Body of pancreas (tissue), 4 donors: ENCODE data around the gene PCDHGA7. TPM values are rescaled to one million over a fixed set of nuclear protein-coding genes. Genes with fewer than 3 reads are reported as not detected.
"Not testable (repeated sequence)": the region's sequence is repeated elsewhere in the genome, so short reads cannot be mapped to it uniquely, and the experiment has no call there.

Experiments used
- ATAC-seq: fragments of 150-250 bp; one replicate; pipeline ENCODE4 v1.9.1; 2016
- DNase-seq, 4 donors: peaks; one replicate each; pipeline ENCODE4 v3.0.0-alpha.2; 2019
- H3K27ac ChIP-seq, 4 donors: fragments of 200-600 bp; sonication (generic); 1 replicate in 3 of 4; 2 replicates in 1 of 4; pipeline versions ENCODE4 v1.5.1 to v1.6.1; 2016 to 2019; ENCODE audit warnings: mild to moderate bottlenecking in 1 of 4, mixed read lengths in 1 of 4, moderate library complexity in 1 of 4
- H3K27me3 ChIP-seq, 2 donors: fragments of 200-600 bp; sonication (generic); one replicate each; pipeline ENCODE4 v1.6.0; 2016; ENCODE audit warnings: mild to moderate bottlenecking in 1 of 2
- H3K36me3 ChIP-seq, 2 donors: fragments of 200-600 bp; sonication (generic); replicated peaks in 1 of 2; 2 replicates each; pipeline ENCODE4 v1.5.1; 2016; ENCODE audit warnings: low read depth in 2 of 2; ENCODE audit not compliant: insufficient read depth in 1 of 2
- H3K4me1 ChIP-seq: fragments of 200-600 bp; sonication (generic); one replicate; pipeline ENCODE4 v1.6.0; 2016
- H3K4me3 ChIP-seq, 2 donors: fragments of 200-600 bp; sonication (generic); 1 replicate in 1 of 2; 2 replicates in 1 of 2; pipeline ENCODE4 v1.5.1; 2016 to 2019
- H3K9me3 ChIP-seq, 3 donors: fragments of 200-600 bp; sonication (generic); 1 replicate in 2 of 3; 2 replicates in 1 of 3; pipeline ENCODE4 v1.5.1; 2016
- CTCF ChIP-seq, 7 experiments: fragments of 450-650 bp in 4 of 7; fragments of 200-600 bp in 3 of 7; sonication (generic) in 3 of 7; IDR thresholded peaks; one replicate each; pipeline ENCODE4 v1.5.1; 2016 to 2019; ENCODE audit warnings: antibody characterized with exemption in 7 of 7
- POLR2A ChIP-seq, 3 donors: fragments of 450-650 bp; IDR thresholded peaks; one replicate each; pipeline ENCODE4 v1.6.1; 2016; ENCODE audit warnings: antibody characterized with exemption in 3 of 3, mild to moderate bottlenecking in 2 of 3
- WGBS, 2 donors: methylation state at CpG; one replicate each; pipeline ENCODE4 v1.1.5; 2017; 5-methylcytosine and 5-hydroxymethylcytosine counted together
- intact Hi-C: fragments of 100-400 bp; cut with DNase I; formaldehyde crosslinking; loops from one replicate; pipeline ENCODE4 v1.15.1; 2023
- total RNA-seq, 2 donors: library from RNA; depleted of rRNA; stranded (reverse); fragments of >200 nt; gene quantifications; one replicate each; pipeline ENCODE4 v1.1.0, GENCODE V29; 2016

The PCDHGA7 gene
- total RNA-seq, 2 donors from 2014 or later, result 5.2 to 7.6 TPM

DNA sequence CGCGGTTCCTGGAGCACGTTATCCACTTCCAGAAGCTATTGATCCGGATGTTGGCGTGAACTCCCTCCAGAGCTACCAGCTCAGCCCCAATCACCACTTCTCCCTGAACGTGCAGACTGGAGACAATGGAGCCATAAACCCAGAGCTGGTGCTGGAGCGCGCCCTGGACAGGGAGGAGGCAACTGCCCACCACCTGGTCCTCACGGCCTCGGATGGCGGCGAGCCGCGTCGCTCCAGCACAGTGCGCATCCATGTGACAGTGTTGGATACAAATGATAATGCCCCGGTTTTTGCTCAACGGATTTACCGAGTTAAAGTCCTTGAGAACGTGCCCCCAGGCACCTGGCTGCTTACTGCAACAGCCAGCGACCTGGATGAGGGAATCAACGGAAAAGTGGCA, 20.8 kb downstream of the PCDHGA7 start:
- Histone ChIP-seq H3K27me3 (no peaks in the 10 kb centered on the region), H3K9me3 (peaks cover 0 to 71% (median 10%) of the 10 kb centered on the region in 3 donors), H3K27ac (no peak overlapping the region), H3K4me3 (no peak overlapping the region), H3K4me1 (no peaks in the 10 kb centered on the region), H3K36me3 (no peaks in the 10 kb centered on the region)
- WGBS, 2 donors, result 23% methylated on average over 17 to 22 of the region's 22 CpGs
- DNase-seq, result no peak
- TF ChIP-seq POLR2A (IDR thresholded peaks at IDR 0.05), result no peak
- intact Hi-C loops, result no loop called here
- no peak for ATAC-seq

GRCh38 chr5:141407790-141408505, 25.4 kb downstream of the PCDHGA7 start, which contains the start of gene PCDHGB6:
PCDHGB6 (plus strand) TSS chr5:141408021; CDS start chr5:141408203, 182 bp downstream.
- H3K9me3 ChIP-seq, result peaks cover 0 to 77% (median 11%) of the 10 kb centered on the region in 3 donors
- H3K27ac ChIP-seq, H3K4me1 ChIP-seq, H3K4me3 ChIP-seq, intact Hi-C loops, H3K27me3 ChIP-seq, H3K36me3 ChIP-seq: not testable (repeated sequence)
- 9 to 17% methylated on average over 31 to 49 of the region's 51 CpGs for WGBS, 2 donors
- peak in 5 of 7 experiments; percentile 37 to 55 (median 45) for TF ChIP-seq CTCF (IDR thresholded peaks at IDR 0.05)
- peak; percentile 73 for ATAC-seq
- DNase-seq, result peak; percentile 27 to 56 (median 34)

GRCh38 chr5:141409598-141410306, 27.2 kb downstream of the PCDHGA7 start:
- Histone ChIP-seq H3K9me3 (peaks cover 0 to 77% (median 9%) of the 10 kb centered on the region in 3 donors), H3K4me1 (no peaks in the 10 kb centered on the region), H3K4me3 (no peak overlapping the region), H3K27me3 (no peaks in the 10 kb centered on the region), H3K36me3 (no peaks in the 10 kb centered on the region), H3K27ac (no peak overlapping the region)
- no peak for ATAC-seq
- no peak for DNase-seq
- 20 to 33% methylated on average over 6 to 62 of the region's 64 CpGs for WGBS, 2 donors
- intact Hi-C loops, result loop anchor here (10.0 kb wide), 1 partner anchor 105 kb away; no protein-coding TSS in a partner anchor
- TF ChIP-seq CTCF (IDR thresholded peaks at IDR 0.05) (no peak), POLR2A (IDR thresholded peaks at IDR 0.05) (no peak)

DNA sequence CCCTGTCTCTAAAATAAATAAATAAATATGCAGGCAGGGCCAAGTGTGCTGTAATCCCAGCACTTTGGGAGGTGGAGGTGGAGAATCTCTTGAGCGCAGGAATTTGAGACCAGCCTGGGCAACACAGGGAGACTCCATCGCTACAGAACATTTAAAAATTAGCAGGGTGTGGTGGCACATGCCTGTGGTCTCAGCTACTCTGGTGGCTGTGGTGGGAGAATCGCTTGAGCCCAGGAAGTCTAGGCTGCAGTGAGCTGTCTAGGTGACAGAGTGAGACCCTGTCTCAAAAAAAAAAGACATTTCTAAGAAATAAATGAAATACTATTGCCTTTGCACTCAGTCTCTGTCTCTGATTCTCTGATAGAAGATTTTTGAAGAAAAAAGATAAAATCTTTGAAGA, 29.0 kb downstream of the PCDHGA7 start:
- H3K4me3 ChIP-seq, result no peak overlapping the region
- 61 to 66% methylated on average over 3 of the region's 3 CpGs for WGBS, 2 donors
- intact Hi-C loops, result loop anchor here (10.0 kb wide), 1 partner anchor 103 kb away; no protein-coding TSS in a partner anchor
- H3K27me3 ChIP-seq, result no peaks in the 10 kb centered on the region
- H3K4me1 ChIP-seq, result no peaks in the 10 kb centered on the region
- H3K27ac ChIP-seq, result no peak overlapping the region
- H3K9me3 ChIP-seq, result peaks cover 0 to 68% (median 5%) of the 10 kb centered on the region in 3 donors
- TF ChIP-seq POLR2A (IDR thresholded peaks at IDR 0.05), result no peak
- no peak for TF ChIP-seq CTCF (IDR thresholded peaks at IDR 0.05)
- no peaks in the 10 kb centered on the region for H3K36me3 ChIP-seq
- DNase-seq, result no peak
- ATAC-seq, result no peak

- Histone ChIP-seq H3K9me3 (peaks cover 0 to 67% (median 7%) of the 10 kb centered on the region in 3 donors), H3K36me3 (no peaks in the 10 kb centered on the region), H3K27me3 (no peaks in the 10 kb centered on the region), H3K27ac (no peak within 1 kb of the TSS), H3K4me3 (no peak within 1 kb of the TSS), H3K4me1 (no peaks in the 10 kb centered on the region)
- 19 to 24% methylated on average over 31 of the region's 31 CpGs for WGBS, 2 donors
- peak in 4 of 7 experiments; percentile 16 to 43 (median 32) for TF ChIP-seq CTCF (IDR thresholded peaks at IDR 0.05)
- no peak for TF ChIP-seq POLR2A (IDR thresholded peaks at IDR 0.05)
- ATAC-seq (no peak), DNase-seq (peak in 3 of 4 donors; percentile 40 to 54 (median 40))
- intact Hi-C loops, result loop anchor here (10.0 kb wide), 1 partner anchor 102 kb away; no protein-coding TSS in a partner anchor
Observed at GRCh38 chr5:141412854-141413539, 30.5 kb downstream of the PCDHGA7 start, which contains the start of gene PCDHGA10. PCDHGA10 (plus strand) TSS chr5:141412987; CDS start chr5:141413176, 189 bp downstream.
